ENCODE measurements around the gene PER2.

GRCh38 chr2:238330391-238330790, 42.0 kb upstream of the PER2 start:
- TF ChIP-seq POLR2AphosphoS5 (IDR thresholded peaks at IDR 0.05; ENCODE audit: low read depth, low read length) (no peak), SIN3A (IDR thresholded peaks at IDR 0.05; ENCODE audit: borderline replicate concordance, insufficient read depth, low read length) (no peak), TAF1 (IDR thresholded peaks at IDR 0.05; ENCODE audit: borderline replicate concordance, insufficient read depth, low read length) (no peak)
- TF ChIP-seq, protein P1, sequence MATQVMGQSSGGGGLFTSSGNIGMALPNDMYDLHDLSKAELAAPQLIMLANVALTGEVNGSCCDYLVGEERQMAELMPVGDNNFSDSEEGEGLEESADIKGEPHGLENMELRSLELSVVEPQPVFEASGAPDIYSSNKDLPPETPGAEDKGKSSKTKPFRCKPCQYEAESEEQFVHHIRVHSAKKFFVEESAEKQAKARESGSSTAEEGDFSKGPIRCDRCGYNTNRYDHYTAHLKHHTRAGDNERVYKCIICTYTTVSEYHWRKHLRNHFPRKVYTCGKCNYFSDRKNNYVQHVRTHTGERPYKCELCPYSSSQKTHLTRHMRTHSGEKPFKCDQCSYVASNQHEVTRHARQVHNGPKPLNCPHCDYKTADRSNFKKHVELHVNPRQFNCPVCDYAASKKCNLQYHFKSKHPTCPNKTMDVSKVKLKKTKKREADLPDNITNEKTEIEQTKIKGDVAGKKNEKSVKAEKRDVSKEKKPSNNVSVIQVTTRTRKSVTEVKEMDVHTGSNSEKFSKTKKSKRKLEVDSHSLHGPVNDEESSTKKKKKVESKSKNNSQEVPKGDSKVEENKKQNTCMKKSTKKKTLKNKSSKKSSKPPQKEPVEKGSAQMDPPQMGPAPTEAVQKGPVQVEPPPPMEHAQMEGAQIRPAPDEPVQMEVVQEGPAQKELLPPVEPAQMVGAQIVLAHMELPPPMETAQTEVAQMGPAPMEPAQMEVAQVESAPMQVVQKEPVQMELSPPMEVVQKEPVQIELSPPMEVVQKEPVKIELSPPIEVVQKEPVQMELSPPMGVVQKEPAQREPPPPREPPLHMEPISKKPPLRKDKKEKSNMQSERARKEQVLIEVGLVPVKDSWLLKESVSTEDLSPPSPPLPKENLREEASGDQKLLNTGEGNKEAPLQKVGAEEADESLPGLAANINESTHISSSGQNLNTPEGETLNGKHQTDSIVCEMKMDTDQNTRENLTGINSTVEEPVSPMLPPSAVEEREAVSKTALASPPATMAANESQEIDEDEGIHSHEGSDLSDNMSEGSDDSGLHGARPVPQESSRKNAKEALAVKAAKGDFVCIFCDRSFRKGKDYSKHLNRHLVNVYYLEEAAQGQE (IDR thresholded peaks at IDR 0.05; ENCODE audit: insufficient read depth in 1 of 2, low read depth in 2 of 2, low read length in 2 of 2), result no peak
